Measurements from ENCODE around the gene BTN3A1.

DNA sequence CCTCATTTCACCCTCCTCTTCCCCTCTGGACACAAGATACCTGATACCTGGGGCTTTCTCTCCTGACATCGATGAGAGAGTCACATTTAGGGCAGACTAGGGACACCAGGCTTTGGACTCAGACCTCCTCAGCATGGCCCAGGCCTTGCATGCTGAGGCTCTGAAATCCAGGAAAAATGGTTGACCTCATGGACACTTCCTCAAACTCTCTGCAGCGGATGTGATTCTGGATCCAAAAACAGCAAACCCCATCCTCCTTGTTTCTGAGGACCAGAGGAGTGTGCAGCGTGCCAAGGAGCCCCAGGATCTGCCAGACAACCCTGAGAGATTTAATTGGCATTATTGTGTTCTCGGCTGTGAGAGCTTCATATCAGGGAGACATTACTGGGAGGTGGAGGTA lies 10.9 kb downstream of the BTN3A1 start:
- TF ChIP-seq, protein P1, sequence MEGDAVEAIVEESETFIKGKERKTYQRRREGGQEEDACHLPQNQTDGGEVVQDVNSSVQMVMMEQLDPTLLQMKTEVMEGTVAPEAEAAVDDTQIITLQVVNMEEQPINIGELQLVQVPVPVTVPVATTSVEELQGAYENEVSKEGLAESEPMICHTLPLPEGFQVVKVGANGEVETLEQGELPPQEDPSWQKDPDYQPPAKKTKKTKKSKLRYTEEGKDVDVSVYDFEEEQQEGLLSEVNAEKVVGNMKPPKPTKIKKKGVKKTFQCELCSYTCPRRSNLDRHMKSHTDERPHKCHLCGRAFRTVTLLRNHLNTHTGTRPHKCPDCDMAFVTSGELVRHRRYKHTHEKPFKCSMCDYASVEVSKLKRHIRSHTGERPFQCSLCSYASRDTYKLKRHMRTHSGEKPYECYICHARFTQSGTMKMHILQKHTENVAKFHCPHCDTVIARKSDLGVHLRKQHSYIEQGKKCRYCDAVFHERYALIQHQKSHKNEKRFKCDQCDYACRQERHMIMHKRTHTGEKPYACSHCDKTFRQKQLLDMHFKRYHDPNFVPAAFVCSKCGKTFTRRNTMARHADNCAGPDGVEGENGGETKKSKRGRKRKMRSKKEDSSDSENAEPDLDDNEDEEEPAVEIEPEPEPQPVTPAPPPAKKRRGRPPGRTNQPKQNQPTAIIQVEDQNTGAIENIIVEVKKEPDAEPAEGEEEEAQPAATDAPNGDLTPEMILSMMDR (IDR thresholded peaks at IDR 0.05; ENCODE audit: low read depth, low read length) = no peak
- TF ChIP-seq EZH2phosphoT487 (IDR thresholded peaks at IDR 0.05; ENCODE audit: low read depth) = no peak
